Measurements from ENCODE around the gene CEBPB.

GRCh38 chr20:50192364-50193198 lies 2.0 kb downstream of the CEBPB start:
- no peak for TF ChIP-seq CTCF (IDR thresholded peaks at IDR 0.05)
- peak in 1 of 3 donors; percentile 74 for TF ChIP-seq POLR2A (IDR thresholded peaks at IDR 0.05)

Data from body of pancreas (tissue), 4 donors.